ENCODE data around the gene ARHGAP24. TPM values are rescaled to one million over a fixed set of nuclear protein-coding genes. Genes with fewer than 3 reads are reported as not detected.

The ARHGAP24 gene
- total and polyA plus RNA-seq, 2 of the 13 experiments (the other 11 are each of a cell fraction or from before 2014, with no cell fraction given), result 0.07 to 0.55 TPM

DNA sequence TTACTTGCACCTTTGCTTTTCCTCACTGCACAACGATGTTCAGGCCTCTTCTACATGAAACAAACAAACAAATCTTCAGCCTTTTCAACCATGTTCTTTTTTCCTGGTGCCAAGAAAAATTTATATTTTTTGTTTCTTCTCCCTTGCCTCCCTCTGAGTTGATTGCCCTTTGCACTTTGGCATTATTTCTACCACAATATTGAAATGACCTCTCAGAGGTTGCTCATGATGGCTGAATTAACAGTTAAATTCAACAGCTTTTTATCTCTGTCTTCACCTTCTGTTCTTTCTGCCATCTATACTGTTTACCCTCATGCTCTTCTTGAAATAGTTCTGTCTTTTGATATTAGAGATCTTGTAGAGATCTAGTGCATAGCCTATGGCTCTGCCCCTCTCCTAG lies 308.9 kb downstream of the ARHGAP24 start (continued):
- TF ChIP-seq, protein P1, sequence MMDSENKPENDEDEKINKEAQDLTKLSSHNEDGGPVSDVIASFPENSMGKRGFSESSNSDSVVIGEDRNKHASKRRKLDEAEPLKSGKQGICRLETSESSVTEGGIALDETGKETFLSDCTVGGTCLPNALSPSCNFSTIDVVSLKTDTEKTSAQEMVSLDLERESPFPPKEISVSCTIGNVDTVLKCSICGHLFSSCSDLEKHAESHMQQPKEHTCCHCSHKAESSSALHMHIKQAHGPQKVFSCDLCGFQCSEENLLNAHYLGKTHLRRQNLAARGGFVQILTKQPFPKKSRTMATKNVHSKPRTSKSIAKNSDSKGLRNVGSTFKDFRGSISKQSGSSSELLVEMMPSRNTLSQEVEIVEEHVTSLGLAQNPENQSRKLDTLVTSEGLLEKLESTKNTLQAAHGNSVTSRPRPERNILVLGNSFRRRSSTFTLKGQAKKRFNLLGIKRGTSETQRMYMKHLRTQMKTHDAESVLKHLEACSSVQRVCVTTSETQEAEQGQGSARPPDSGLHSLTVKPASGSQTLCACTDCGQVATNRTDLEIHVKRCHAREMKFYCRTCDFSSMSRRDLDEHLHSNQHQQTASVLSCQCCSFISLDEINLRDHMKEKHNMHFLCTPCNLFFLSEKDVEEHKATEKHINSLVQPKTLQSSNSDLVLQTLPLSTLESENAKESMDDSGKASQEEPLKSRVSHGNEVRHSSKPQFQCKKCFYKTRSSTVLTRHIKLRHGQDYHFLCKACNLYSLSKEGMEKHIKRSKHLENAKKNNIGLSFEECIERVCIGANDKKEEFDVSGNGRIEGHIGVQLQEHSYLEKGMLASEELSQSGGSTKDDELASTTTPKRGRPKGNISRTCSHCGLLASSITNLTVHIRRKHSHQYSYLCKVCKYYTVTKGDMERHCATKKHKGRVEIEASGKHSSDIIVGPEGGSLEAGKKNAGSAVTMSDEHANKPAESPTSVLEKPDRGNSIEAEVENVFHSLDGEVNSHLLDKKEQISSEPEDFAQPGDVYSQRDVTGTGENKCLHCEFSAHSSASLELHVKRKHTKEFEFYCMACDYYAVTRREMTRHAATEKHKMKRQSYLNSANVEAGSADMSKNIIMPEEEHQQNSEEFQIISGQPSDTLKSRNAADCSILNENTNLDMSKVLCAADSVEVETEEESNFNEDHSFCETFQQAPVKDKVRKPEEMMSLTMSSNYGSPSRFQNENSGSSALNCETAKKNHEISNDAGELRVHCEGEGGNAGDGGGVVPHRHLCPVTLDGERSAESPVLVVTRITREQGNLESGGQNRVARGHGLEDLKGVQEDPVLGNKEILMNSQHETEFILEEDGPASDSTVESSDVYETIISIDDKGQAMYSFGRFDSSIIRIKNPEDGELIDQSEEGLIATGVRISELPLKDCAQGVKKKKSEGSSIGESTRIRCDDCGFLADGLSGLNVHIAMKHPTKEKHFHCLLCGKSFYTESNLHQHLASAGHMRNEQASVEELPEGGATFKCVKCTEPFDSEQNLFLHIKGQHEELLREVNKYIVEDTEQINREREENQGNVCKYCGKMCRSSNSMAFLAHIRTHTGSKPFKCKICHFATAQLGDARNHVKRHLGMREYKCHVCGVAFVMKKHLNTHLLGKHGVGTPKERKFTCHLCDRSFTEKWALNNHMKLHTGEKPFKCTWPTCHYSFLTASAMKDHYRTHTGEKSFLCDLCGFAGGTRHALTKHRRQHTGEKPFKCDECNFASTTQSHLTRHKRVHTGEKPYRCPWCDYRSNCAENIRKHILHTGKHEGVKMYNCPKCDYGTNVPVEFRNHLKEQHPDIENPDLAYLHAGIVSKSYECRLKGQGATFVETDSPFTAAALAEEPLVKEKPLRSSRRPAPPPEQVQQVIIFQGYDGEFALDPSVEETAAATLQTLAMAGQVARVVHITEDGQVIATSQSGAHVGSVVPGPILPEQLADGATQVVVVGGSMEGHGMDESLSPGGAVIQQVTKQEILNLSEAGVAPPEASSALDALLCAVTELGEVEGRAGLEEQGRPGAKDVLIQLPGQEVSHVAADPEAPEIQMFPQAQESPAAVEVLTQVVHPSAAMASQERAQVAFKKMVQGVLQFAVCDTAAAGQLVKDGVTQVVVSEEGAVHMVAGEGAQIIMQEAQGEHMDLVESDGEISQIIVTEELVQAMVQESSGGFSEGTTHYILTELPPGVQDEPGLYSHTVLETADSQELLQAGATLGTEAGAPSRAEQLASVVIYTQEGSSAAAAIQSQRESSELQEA (CRISPR knock-in tag; IDR thresholded peaks at IDR 0.05; ENCODE audit: not compliant biosample characterization), result no peak

DNA sequence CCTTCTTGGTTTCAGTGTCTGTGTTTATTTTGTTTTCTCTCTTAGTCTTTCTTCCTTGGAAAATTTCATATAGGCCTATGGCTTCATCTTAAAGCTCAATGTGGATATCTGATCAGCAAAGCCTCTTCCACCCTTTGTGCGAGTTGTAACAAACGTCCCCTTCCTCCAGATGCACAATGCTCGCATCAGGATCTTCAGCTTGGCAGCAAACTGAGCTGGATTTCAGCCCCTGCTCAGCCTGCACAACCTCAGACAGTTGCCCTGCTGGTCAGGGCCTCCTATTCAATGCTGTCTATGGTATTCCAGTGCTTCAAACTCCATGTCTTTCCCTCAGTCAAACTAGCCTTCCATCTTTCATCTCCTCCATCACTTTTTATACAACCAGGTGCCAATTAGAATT lies 309.4 kb downstream of the ARHGAP24 start:
- Histone ChIP-seq H3K9ac (ENCODE audit: insufficient read depth, low read depth, low read length) (no peak overlapping the region), H3K36me3 (replicated peaks in 1 of 2; ENCODE audit: control insufficient read depth in 1 of 2, insufficient read depth in 2 of 2, low read length in 2 of 2) (no peaks in the 10 kb centered on the region), H3K4me2 (ENCODE audit: low read depth, low read length) (no peak overlapping the region), H3K79me2 (ENCODE audit: insufficient read depth, low read length) (no peaks in the 10 kb centered on the region), H3K4me1 (ENCODE audit: insufficient read depth, low read length) (no peaks in the 10 kb centered on the region), H2AFZ (ENCODE audit: low read length) (no peak overlapping the region), H3K27me3 (ENCODE audit: control insufficient read depth in 1 of 2, insufficient read depth in 2 of 2, low read length in 2 of 2) (no peaks in the 10 kb centered on the region), H3K4me3 (replicated peaks in 1 of 3; ENCODE audit: insufficient read depth in 1 of 3, low read depth in 2 of 3, low read length in 3 of 3) (no peak overlapping the region), H4K20me1 (ENCODE audit: insufficient read depth, low read length) (no peaks in the 10 kb centered on the region), H3K27ac (ENCODE audit: extremely low read length, insufficient read depth, low read length) (no peak overlapping the region), H3K9me3 (ENCODE audit: low read length) (no peaks in the 10 kb centered on the region)
- DNase-seq (ENCODE audit: low spot score) (no peak), FAIRE-seq (no peak), ATAC-seq (no peak)
- intact Hi-C loops (cut with micrococcal nuclease; ENCODE audit: unreplicated experiment) (loop anchor here (10.0 kb wide), 1 partner anchor 430 kb away; no protein-coding TSS in a partner anchor), in situ Hi-C loops (cut with HindIII; ENCODE audit: extremely low pct_ligation_motif_present, low pct_unique_long_range_greater_than_20kb) (no loop called here)
- no TSS peak for BruUV-seq (replicated peaks)
- TF ChIP-seq ZNF780A (CRISPR knock-in tag; IDR thresholded peaks at IDR 0.05) (no peak), ZNF572 (CRISPR knock-in tag; IDR thresholded peaks at IDR 0.05) (no peak), ZNF577 (CRISPR knock-in tag; IDR thresholded peaks at IDR 0.05; ENCODE audit: borderline replicate concordance, low read depth) (no peak)
- ChIA-PET POLR2A (no interaction called here), CTCF (ENCODE audit: low intra/inter-chr PET ratio, low total read pairs) (no interaction called here)
- WGBS (ENCODE audit: low lambda C conversion rate), result 45% methylated on average over 3 of the region's 3 CpGs

Data from HepG2 (cell line).